GM23338 (cell line): ENCODE data around the gene EYA2. TPM values are rescaled to one million over a fixed set of nuclear protein-coding genes. Genes with fewer than 3 reads are reported as not detected.
A peak's percentile ranks its signal among the peaks of the same experiment; 100 is the strongest.

Experiments used
- ATAC-seq: fragments of 200-7000 bp; cut with Tn5 transposase; 3 replicates; pipeline ENCODE4 v1.9.1; 2020
- DNase-seq: peaks from one replicate; pipeline ENCODE4 v3.0.0-alpha.2; 2015; ENCODE audit warnings: low spot score
- H2AFZ ChIP-seq: fragments of 200-600 bp; sonication (generic); 2 replicates; pipeline ENCODE4 v1.8.0; 2016; ENCODE audit warnings: antibody characterized with exemption, mild to moderate bottlenecking, moderate library complexity
- H3F3A ChIP-seq: fragments of 200-600 bp; sonication (generic); replicated peaks from 2 replicates; pipeline ENCODE4 v1.8.0; 2017; ENCODE audit warnings: antibody characterized with exemption, mixed run types, low read depth
- H3K27ac ChIP-seq: fragments of 200-600 bp; sonication (generic); 2 replicates; pipeline ENCODE4 v1.6.1; 2016; ENCODE audit warnings: low read depth
- H3K27me3 ChIP-seq: fragments of 200-600 bp; sonication (generic); 2 replicates; pipeline ENCODE4 v1.8.0; 2016; ENCODE audit warnings: mild to moderate bottlenecking, mixed run types, moderate library complexity; ENCODE audit not compliant: insufficient read depth
- H3K36me3 ChIP-seq: fragments of 200-600 bp; sonication (generic); 2 replicates; pipeline ENCODE4 v1.8.0; 2016; ENCODE audit warnings: mild to moderate bottlenecking; ENCODE audit not compliant: insufficient read depth
- H3K4me1 ChIP-seq: fragments of 200-600 bp; sonication (generic); 2 replicates; pipeline ENCODE4 v1.8.0; 2016; ENCODE audit warnings: mild to moderate bottlenecking, moderate library complexity; ENCODE audit not compliant: insufficient read depth
- H3K4me2 ChIP-seq: fragments of 200-600 bp; sonication (generic); 2 replicates; pipeline ENCODE4 v1.7.1; 2017; ENCODE audit warnings: mixed run types
- H3K4me3 ChIP-seq: fragments of 200-600 bp; sonication (generic); 2 replicates; pipeline ENCODE4 v1.6.1; 2016; ENCODE audit warnings: mixed run types
- H3K79me2 ChIP-seq: fragments of 200-600 bp; sonication (generic); replicated peaks from 2 replicates; pipeline ENCODE4 v1.8.0; 2017; ENCODE audit warnings: mild to moderate bottlenecking; ENCODE audit not compliant: insufficient read depth
- H3K9me2 ChIP-seq: fragments of 200-600 bp; sonication (generic); 2 replicates; pipeline ENCODE4 v1.8.0; 2017; ENCODE audit not compliant: insufficient read depth
- H4K20me1 ChIP-seq: fragments of 200-600 bp; sonication (generic); replicated peaks from 2 replicates; pipeline ENCODE4 v1.8.0; 2017; ENCODE audit warnings: mild to moderate bottlenecking; ENCODE audit not compliant: insufficient read depth
- H3K27ac Mint-ChIP-seq: 2 replicates; pipeline ENCODE4 v1.8.0; 2020; ENCODE audit warnings: inconsistent platforms, mild to moderate bottlenecking, moderate library complexity, mixed read lengths
- H3K27me3 Mint-ChIP-seq: 3 replicates; pipeline ENCODE4 v1.8.0; 2022; ENCODE audit warnings: low read depth, mild to moderate bottlenecking, moderate library complexity, mixed read lengths, inconsistent platforms; ENCODE audit not compliant: insufficient read depth, poor library complexity
- H3K36me3 Mint-ChIP-seq: 3 replicates; pipeline ENCODE4 v1.8.0; 2021; ENCODE audit warnings: low read depth, mild to moderate bottlenecking, inconsistent platforms, moderate library complexity, mixed read lengths
- H3K4me1 Mint-ChIP-seq: 3 replicates; pipeline ENCODE4 v1.8.0; 2020; ENCODE audit warnings: mild to moderate bottlenecking, inconsistent platforms, mixed read lengths
- H3K4me3 Mint-ChIP-seq: 3 replicates; pipeline ENCODE4 v1.8.0; 2021; ENCODE audit warnings: moderate library complexity, mild to moderate bottlenecking, inconsistent platforms, mixed read lengths
- H3K9me3 Mint-ChIP-seq: 3 replicates; pipeline ENCODE4 v1.8.0; 2020; ENCODE audit warnings: moderate library complexity, mild to moderate bottlenecking, inconsistent platforms, mixed read lengths
- CREB1 ChIP-seq: fragments of 250-450 bp; sonication (Bioruptor Pico); IDR thresholded peaks from 2 replicates; pipeline ENCODE4 v1.5.0; 2020; ENCODE audit warnings: low read depth, mild to moderate bottlenecking, moderate library complexity
- REST ChIP-seq: IDR thresholded peaks from one replicate; pipeline ENCODE4 v1.6.1; 2018; ENCODE audit warnings: antibody characterized with exemption; ENCODE audit not compliant: unreplicated experiment
- ZNF114 ChIP-seq: fragments of 250-450 bp; sonication (Bioruptor Pico); IDR thresholded peaks from 2 replicates; pipeline ENCODE4 v1.5.0; 2020; ENCODE audit warnings: mild to moderate bottlenecking, moderate library complexity
- long read RNA-seq: library from polyadenylated mRNA; unstranded; transcript quantifications from one replicate; pipeline ENCODE4 v2.0.0, GENCODE V29; 2020; ENCODE audit not compliant: unreplicated experiment
- polyA plus RNA-seq: library from polyadenylated mRNA; unstranded; fragments of >200 nt; fragmentation: Nextera tagmentation; extraction: Ambion mirVana; gene quantifications from 2 replicates; pipeline ENCODE4 v1.2.1, GENCODE V29; 2016
- total RNA-seq: library from RNA; depleted of rRNA; stranded (reverse); fragments of >200 nt; shearing (Covaris generic); gene quantifications from 2 replicates; pipeline ENCODE4 v1.2.3, GENCODE V29; 2014; rRNA removed
- TF ChIP-seq, protein P1 (sequence below), 2 experiments: fragments of 200-600 bp in 1 of 2; sonication (generic) in 1 of 2; conservative IDR thresholded peaks; 2 replicates each; pipeline versions ENCODE4 v1.5.1 to v1.6.1; 2016 to 2017; ENCODE audit warnings: antibody characterized with exemption in 2 of 2, low read depth in 2 of 2, mild to moderate bottlenecking in 2 of 2, moderate library complexity in 1 of 2
- TF ChIP-seq, protein P2 (sequence below): fragments of 250-450 bp; sonication (Bioruptor Pico); IDR thresholded peaks from 2 replicates; pipeline ENCODE4 v1.5.0; 2020; ENCODE audit warnings: mild to moderate bottlenecking, moderate library complexity

Gene EYA2, protein sequence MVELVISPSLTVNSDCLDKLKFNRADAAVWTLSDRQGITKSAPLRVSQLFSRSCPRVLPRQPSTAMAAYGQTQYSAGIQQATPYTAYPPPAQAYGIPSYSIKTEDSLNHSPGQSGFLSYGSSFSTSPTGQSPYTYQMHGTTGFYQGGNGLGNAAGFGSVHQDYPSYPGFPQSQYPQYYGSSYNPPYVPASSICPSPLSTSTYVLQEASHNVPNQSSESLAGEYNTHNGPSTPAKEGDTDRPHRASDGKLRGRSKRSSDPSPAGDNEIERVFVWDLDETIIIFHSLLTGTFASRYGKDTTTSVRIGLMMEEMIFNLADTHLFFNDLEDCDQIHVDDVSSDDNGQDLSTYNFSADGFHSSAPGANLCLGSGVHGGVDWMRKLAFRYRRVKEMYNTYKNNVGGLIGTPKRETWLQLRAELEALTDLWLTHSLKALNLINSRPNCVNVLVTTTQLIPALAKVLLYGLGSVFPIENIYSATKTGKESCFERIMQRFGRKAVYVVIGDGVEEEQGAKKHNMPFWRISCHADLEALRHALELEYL
- total RNA-seq (0.16 and 0.56 TPM in 2 replicates), polyA plus RNA-seq (0.50 and 0.94 TPM in 2 replicates)
- long read RNA-seq, result 0 reads

DNA sequence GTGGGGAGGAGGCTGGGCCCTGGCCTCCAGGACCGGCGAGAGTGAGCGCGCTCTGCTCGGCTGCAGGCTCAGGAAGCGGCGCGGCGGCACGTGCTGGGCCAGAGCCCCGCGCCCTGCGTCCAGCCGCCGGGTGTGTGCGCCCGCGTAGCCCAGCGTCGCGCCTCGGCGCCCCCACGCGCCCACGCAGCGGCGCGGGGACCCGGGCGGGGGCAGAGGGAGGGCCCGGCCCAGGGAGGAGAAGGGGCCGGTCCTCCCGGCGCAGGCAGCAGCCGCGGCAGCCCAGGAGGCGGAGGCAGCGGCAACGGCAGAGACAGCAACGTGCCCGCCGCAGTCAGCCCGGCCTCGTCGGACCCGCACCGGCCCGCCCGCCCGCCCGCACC, at the start of gene EYA2:
TSS of gene EYA2 (plus strand) at position 265 of the 380 bp plus-strand sequence. CDS start 95,168 bp downstream, outside the sequence.
- H3K36me3 Mint-ChIP-seq, result no peaks in the 10 kb centered on the region
- Histone ChIP-seq H3K27me3 (peaks cover 39% of the 10 kb centered on the region), H3K9me2 (no peaks in the 10 kb centered on the region), H3K4me2 (peak within 1 kb of the TSS; percentile 98), H3K4me1 (peaks cover 17% of the 10 kb centered on the region), H3F3A (no peaks in the 10 kb centered on the region; the same call in 1 of the 2 replicates), H3K4me3 (peak within 1 kb of the TSS; percentile 83), H4K20me1 (no peaks in the 10 kb centered on the region), H3K79me2 (no peaks in the 10 kb centered on the region), H3K36me3 (no peaks in the 10 kb centered on the region), H3K27ac (no peak within 1 kb of the TSS), H2AFZ (peak within 1 kb of the TSS; percentile 98)
- H3K4me1 Mint-ChIP-seq, result peaks cover 28% of the 10 kb centered on the region
- TF ChIP-seq, protein P1, sequence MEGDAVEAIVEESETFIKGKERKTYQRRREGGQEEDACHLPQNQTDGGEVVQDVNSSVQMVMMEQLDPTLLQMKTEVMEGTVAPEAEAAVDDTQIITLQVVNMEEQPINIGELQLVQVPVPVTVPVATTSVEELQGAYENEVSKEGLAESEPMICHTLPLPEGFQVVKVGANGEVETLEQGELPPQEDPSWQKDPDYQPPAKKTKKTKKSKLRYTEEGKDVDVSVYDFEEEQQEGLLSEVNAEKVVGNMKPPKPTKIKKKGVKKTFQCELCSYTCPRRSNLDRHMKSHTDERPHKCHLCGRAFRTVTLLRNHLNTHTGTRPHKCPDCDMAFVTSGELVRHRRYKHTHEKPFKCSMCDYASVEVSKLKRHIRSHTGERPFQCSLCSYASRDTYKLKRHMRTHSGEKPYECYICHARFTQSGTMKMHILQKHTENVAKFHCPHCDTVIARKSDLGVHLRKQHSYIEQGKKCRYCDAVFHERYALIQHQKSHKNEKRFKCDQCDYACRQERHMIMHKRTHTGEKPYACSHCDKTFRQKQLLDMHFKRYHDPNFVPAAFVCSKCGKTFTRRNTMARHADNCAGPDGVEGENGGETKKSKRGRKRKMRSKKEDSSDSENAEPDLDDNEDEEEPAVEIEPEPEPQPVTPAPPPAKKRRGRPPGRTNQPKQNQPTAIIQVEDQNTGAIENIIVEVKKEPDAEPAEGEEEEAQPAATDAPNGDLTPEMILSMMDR (conservative IDR thresholded peaks at IDR 0.05; ENCODE audit: low read depth in 2 of 2), result no peak
- TF ChIP-seq, protein P2, sequence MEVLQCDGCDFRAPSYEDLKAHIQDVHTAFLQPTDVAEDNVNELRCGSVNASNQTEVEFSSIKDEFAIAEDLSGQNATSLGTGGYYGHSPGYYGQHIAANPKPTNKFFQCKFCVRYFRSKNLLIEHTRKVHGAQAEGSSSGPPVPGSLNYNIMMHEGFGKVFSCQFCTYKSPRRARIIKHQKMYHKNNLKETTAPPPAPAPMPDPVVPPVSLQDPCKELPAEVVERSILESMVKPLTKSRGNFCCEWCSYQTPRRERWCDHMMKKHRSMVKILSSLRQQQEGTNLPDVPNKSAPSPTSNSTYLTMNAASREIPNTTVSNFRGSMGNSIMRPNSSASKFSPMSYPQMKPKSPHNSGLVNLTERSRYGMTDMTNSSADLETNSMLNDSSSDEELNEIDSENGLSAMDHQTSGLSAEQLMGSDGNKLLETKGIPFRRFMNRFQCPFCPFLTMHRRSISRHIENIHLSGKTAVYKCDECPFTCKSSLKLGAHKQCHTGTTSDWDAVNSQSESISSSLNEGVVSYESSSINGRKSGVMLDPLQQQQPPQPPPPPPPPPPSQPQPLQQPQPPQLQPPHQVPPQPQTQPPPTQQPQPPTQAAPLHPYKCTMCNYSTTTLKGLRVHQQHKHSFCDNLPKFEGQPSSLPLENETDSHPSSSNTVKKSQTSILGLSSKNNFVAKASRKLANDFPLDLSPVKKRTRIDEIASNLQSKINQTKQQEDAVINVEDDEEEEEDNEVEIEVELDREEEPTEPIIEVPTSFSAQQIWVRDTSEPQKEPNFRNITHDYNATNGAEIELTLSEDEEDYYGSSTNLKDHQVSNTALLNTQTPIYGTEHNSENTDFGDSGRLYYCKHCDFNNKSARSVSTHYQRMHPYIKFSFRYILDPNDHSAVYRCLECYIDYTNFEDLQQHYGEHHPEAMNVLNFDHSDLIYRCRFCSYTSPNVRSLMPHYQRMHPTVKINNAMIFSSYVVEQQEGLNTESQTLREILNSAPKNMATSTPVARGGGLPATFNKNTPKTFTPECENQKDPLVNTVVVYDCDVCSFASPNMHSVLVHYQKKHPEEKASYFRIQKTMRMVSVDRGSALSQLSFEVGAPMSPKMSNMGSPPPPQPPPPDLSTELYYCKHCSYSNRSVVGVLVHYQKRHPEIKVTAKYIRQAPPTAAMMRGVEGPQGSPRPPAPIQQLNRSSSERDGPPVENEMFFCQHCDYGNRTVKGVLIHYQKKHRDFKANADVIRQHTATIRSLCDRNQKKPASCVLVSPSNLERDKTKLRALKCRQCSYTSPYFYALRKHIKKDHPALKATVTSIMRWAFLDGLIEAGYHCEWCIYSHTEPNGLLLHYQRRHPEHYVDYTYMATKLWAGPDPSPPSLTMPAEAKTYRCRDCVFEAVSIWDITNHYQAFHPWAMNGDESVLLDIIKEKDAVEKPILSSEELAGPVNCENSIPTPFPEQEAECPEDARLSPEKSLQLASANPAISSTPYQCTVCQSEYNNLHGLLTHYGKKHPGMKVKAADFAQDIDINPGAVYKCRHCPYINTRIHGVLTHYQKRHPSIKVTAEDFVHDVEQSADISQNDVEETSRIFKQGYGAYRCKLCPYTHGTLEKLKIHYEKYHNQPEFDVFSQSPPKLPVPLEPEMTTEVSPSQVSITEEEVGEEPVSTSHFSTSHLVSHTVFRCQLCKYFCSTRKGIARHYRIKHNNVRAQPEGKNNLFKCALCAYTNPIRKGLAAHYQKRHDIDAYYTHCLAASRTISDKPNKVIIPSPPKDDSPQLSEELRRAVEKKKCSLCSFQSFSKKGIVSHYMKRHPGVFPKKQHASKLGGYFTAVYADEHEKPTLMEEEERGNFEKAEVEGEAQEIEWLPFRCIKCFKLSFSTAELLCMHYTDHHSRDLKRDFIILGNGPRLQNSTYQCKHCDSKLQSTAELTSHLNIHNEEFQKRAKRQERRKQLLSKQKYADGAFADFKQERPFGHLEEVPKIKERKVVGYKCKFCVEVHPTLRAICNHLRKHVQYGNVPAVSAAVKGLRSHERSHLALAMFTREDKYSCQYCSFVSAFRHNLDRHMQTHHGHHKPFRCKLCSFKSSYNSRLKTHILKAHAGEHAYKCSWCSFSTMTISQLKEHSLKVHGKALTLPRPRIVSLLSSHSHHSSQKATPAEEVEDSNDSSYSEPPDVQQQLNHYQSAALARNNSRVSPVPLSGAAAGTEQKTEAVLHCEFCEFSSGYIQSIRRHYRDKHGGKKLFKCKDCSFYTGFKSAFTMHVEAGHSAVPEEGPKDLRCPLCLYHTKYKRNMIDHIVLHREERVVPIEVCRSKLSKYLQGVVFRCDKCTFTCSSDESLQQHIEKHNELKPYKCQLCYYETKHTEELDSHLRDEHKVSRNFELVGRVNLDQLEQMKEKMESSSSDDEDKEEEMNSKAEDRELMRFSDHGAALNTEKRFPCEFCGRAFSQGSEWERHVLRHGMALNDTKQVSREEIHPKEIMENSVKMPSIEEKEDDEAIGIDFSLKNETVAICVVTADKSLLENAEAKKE (CRISPR knock-in tag), result no peak
- TF ChIP-seq CREB1 (CRISPR knock-in tag) (no peak), ZNF114 (CRISPR knock-in tag) (no peak), REST (no peak)
- H3K9me3 Mint-ChIP-seq, result no peaks in the 10 kb centered on the region
- H3K4me3 Mint-ChIP-seq, result peak within 1 kb of the TSS; percentile 80
- peaks cover 29% of the 10 kb centered on the region for H3K27me3 Mint-ChIP-seq
- H3K27ac Mint-ChIP-seq, result no peak within 1 kb of the TSS
- ATAC-seq (peak; percentile 73), DNase-seq (peak; percentile 59)
